ENCODE measurements around the gene WDR20. TPM values are rescaled to one million over a fixed set of nuclear protein-coding genes. Genes with fewer than 3 reads are reported as not detected.

The WDR20 gene
- total RNA-seq, 1 experiment from 2014 or later: 25.6 TPM

DNA sequence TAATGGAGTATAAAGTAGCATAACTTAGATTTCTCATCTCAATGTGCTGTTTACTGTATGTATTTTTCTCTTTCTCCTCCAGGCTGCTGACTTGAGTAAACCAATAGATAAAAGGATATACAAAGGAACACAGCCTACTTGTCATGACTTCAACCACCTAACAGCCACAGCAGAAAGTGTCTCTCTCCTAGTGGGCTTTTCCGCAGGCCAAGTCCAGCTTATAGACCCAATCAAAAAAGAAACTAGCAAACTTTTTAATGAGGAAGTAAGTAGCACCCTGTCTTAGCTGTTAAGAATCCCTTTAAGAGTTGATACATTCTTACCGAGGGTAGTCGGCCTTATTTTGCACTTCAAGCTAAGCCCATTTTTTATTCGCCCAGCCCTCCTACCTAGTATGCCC lies 55.2 kb downstream of the WDR20 start:
- CTCF ChIA-PET: interaction anchor here (0.6 kb wide), 1 partner anchor 89 kb away, joined by 6 read pairs; no protein-coding TSS in a partner anchor
- TF ChIP-seq, protein P1, sequence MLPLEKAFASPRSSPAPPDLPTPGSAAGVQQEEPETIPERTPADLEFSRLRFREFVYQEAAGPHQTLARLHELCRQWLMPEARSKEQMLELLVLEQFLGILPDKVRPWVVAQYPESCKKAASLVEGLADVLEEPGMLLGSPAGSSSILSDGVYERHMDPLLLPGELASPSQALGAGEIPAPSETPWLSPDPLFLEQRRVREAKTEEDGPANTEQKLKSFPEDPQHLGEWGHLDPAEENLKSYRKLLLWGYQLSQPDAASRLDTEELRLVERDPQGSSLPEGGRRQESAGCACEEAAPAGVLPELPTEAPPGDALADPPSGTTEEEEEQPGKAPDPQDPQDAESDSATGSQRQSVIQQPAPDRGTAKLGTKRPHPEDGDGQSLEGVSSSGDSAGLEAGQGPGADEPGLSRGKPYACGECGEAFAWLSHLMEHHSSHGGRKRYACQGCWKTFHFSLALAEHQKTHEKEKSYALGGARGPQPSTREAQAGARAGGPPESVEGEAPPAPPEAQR (CRISPR knock-in tag; IDR thresholded peaks at IDR 0.05): no peak
- TF ChIP-seq, protein P2, sequence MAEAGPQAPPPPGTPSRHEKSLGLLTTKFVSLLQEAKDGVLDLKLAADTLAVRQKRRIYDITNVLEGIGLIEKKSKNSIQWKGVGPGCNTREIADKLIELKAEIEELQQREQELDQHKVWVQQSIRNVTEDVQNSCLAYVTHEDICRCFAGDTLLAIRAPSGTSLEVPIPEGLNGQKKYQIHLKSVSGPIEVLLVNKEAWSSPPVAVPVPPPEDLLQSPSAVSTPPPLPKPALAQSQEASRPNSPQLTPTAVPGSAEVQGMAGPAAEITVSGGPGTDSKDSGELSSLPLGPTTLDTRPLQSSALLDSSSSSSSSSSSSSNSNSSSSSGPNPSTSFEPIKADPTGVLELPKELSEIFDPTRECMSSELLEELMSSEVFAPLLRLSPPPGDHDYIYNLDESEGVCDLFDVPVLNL (CRISPR knock-in tag; IDR thresholded peaks at IDR 0.05; ENCODE audit: borderline replicate concordance, low read depth): no peak
- TF ChIP-seq, protein P3, sequence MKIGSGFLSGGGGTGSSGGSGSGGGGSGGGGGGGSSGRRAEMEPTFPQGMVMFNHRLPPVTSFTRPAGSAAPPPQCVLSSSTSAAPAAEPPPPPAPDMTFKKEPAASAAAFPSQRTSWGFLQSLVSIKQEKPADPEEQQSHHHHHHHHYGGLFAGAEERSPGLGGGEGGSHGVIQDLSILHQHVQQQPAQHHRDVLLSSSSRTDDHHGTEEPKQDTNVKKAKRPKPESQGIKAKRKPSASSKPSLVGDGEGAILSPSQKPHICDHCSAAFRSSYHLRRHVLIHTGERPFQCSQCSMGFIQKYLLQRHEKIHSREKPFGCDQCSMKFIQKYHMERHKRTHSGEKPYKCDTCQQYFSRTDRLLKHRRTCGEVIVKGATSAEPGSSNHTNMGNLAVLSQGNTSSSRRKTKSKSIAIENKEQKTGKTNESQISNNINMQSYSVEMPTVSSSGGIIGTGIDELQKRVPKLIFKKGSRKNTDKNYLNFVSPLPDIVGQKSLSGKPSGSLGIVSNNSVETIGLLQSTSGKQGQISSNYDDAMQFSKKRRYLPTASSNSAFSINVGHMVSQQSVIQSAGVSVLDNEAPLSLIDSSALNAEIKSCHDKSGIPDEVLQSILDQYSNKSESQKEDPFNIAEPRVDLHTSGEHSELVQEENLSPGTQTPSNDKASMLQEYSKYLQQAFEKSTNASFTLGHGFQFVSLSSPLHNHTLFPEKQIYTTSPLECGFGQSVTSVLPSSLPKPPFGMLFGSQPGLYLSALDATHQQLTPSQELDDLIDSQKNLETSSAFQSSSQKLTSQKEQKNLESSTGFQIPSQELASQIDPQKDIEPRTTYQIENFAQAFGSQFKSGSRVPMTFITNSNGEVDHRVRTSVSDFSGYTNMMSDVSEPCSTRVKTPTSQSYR (CRISPR knock-in tag; IDR thresholded peaks at IDR 0.05): no peak
- TF ChIP-seq ETV6 (CRISPR knock-in tag; IDR thresholded peaks at IDR 0.05) (no peak), NR3C1 (CRISPR knock-in tag; conservative IDR thresholded peaks at IDR 0.05; ENCODE audit: low read depth) (no peak), ATF1 (CRISPR knock-in tag; IDR thresholded peaks at IDR 0.05) (no peak), ZNF219 (CRISPR knock-in tag; IDR thresholded peaks at IDR 0.05; ENCODE audit: borderline replicate concordance) (no peak), KAT7 (CRISPR knock-in tag; IDR thresholded peaks at IDR 0.05; ENCODE audit: borderline replicate concordance) (no peak), CBFB (CRISPR knock-in tag; IDR thresholded peaks at IDR 0.05; ENCODE audit: low read depth) (no peak), NFYB (CRISPR knock-in tag; conservative IDR thresholded peaks at IDR 0.05; ENCODE audit: low read depth) (no peak)
- TF ChIP-seq, protein P4, sequence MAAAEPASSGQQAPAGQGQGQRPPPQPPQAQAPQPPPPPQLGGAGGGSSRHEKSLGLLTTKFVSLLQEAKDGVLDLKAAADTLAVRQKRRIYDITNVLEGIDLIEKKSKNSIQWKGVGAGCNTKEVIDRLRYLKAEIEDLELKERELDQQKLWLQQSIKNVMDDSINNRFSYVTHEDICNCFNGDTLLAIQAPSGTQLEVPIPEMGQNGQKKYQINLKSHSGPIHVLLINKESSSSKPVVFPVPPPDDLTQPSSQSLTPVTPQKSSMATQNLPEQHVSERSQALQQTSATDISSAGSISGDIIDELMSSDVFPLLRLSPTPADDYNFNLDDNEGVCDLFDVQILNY (CRISPR knock-in tag; IDR thresholded peaks at IDR 0.05): no peak
- TF ChIP-seq, protein P5, sequence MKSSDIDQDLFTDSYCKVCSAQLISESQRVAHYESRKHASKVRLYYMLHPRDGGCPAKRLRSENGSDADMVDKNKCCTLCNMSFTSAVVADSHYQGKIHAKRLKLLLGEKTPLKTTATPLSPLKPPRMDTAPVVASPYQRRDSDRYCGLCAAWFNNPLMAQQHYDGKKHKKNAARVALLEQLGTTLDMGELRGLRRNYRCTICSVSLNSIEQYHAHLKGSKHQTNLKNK (CRISPR knock-in tag; IDR thresholded peaks at IDR 0.05): no peak
- TF ChIP-seq, protein P6, sequence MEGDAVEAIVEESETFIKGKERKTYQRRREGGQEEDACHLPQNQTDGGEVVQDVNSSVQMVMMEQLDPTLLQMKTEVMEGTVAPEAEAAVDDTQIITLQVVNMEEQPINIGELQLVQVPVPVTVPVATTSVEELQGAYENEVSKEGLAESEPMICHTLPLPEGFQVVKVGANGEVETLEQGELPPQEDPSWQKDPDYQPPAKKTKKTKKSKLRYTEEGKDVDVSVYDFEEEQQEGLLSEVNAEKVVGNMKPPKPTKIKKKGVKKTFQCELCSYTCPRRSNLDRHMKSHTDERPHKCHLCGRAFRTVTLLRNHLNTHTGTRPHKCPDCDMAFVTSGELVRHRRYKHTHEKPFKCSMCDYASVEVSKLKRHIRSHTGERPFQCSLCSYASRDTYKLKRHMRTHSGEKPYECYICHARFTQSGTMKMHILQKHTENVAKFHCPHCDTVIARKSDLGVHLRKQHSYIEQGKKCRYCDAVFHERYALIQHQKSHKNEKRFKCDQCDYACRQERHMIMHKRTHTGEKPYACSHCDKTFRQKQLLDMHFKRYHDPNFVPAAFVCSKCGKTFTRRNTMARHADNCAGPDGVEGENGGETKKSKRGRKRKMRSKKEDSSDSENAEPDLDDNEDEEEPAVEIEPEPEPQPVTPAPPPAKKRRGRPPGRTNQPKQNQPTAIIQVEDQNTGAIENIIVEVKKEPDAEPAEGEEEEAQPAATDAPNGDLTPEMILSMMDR (IDR thresholded peaks at IDR 0.05): no peak
- TF ChIP-seq, protein P7, sequence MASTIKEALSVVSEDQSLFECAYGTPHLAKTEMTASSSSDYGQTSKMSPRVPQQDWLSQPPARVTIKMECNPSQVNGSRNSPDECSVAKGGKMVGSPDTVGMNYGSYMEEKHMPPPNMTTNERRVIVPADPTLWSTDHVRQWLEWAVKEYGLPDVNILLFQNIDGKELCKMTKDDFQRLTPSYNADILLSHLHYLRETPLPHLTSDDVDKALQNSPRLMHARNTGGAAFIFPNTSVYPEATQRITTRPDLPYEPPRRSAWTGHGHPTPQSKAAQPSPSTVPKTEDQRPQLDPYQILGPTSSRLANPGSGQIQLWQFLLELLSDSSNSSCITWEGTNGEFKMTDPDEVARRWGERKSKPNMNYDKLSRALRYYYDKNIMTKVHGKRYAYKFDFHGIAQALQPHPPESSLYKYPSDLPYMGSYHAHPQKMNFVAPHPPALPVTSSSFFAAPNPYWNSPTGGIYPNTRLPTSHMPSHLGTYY (CRISPR knock-in tag; IDR thresholded peaks at IDR 0.05): no peak
- TF ChIP-seq, protein P8, sequence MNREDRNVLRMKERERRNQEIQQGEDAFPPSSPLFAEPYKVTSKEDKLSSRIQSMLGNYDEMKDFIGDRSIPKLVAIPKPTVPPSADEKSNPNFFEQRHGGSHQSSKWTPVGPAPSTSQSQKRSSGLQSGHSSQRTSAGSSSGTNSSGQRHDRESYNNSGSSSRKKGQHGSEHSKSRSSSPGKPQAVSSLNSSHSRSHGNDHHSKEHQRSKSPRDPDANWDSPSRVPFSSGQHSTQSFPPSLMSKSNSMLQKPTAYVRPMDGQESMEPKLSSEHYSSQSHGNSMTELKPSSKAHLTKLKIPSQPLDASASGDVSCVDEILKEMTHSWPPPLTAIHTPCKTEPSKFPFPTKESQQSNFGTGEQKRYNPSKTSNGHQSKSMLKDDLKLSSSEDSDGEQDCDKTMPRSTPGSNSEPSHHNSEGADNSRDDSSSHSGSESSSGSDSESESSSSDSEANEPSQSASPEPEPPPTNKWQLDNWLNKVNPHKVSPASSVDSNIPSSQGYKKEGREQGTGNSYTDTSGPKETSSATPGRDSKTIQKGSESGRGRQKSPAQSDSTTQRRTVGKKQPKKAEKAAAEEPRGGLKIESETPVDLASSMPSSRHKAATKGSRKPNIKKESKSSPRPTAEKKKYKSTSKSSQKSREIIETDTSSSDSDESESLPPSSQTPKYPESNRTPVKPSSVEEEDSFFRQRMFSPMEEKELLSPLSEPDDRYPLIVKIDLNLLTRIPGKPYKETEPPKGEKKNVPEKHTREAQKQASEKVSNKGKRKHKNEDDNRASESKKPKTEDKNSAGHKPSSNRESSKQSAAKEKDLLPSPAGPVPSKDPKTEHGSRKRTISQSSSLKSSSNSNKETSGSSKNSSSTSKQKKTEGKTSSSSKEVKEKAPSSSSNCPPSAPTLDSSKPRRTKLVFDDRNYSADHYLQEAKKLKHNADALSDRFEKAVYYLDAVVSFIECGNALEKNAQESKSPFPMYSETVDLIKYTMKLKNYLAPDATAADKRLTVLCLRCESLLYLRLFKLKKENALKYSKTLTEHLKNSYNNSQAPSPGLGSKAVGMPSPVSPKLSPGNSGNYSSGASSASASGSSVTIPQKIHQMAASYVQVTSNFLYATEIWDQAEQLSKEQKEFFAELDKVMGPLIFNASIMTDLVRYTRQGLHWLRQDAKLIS (CRISPR knock-in tag; IDR thresholded peaks at IDR 0.05; ENCODE audit: borderline replicate concordance): no peak
- ATAC-seq (no peak), DNase-seq (ENCODE audit: low spot score) (no peak)
- Mint-ChIP-seq H3K27me3 (ENCODE audit: low read depth) (no peaks in the 10 kb centered on the region), H3K27ac (no peak overlapping the region; the same call in 1 of the 2 replicates), H3K9me3 (no peaks in the 10 kb centered on the region), H3K4me1 (peaks cover 38% of the 10 kb centered on the region), H3K36me3 (peaks cover 11% of the 10 kb centered on the region), H3K4me3 (no peak overlapping the region)
- POLR2A ChIA-PET: no interaction called here

Data from WTC11 (cell line).